ENCODE results near the gene NRXN3.

- TF ChIP-seq CTCF (IDR thresholded peaks at IDR 0.05) (no peak), EZH2 (IDR thresholded peaks at IDR 0.05; ENCODE audit: borderline replicate concordance, insufficient read depth, low read depth, low read length, poor library complexity, severe bottlenecking) (no peak)
Measured at GRCh38 chr14:79786522-79786921, 1616.3 kb downstream of the NRXN3 start.
